AG04450 (cell line): ENCODE measurements around the gene KIAA0825. TPM values are rescaled to one million over a fixed set of nuclear protein-coding genes. Genes with fewer than 3 reads are reported as not detected.

ENCODE experiments used
- CTCF ChIA-PET: fragments of 300-600, 350-600 bp; formaldehyde crosslinking; extraction: SDS; loops from one replicate; lab custom pipeline; 2022; ENCODE audit warnings: antibody characterized with exemption, inconsistent platforms; lab: Charles Lee
- POLR2A ChIA-PET: fragments of 350-600 bp; formaldehyde crosslinking; extraction: SDS; loops from one replicate; lab custom pipeline; 2021; ENCODE audit warnings: antibody characterized with exemption, inconsistent platforms; lab: Yijun Ruan, JAX
- DNase-seq: peaks from one replicate; pipeline ENCODE4 v3.0.0-alpha.2; 2011; ENCODE audit warnings: low read depth, low spot score
- H3K27ac ChIP-seq: one replicate; pipeline ENCODE4 v1.5.1; 2012; ENCODE audit warnings: low read depth, low read length, control low read depth
- H3K27me3 ChIP-seq: one replicate; pipeline ENCODE4 v1.6.0; 2012; ENCODE audit warnings: low read length; ENCODE audit not compliant: control insufficient read depth, insufficient read depth
- H3K4me3 ChIP-seq: 2 replicates; pipeline ENCODE4 v1.5.1; 2011; ENCODE audit warnings: mild to moderate bottlenecking, low read depth, low read length, control low read depth
- H3K9me3 ChIP-seq: 2 replicates; pipeline ENCODE4 v1.5.1; 2012; ENCODE audit warnings: low read length; ENCODE audit not compliant: control insufficient read depth, insufficient read depth
- CTCF ChIP-seq: IDR thresholded peaks from 2 replicates; pipeline ENCODE4 v1.5.1; 2011; ENCODE audit warnings: low read depth, low read length, control low read depth, inconsistent platforms
- polyA minus RNA-seq: library from RNA; depleted of rRNA, polyadenylated mRNA; stranded (reverse); fragments of >200 nt; gene quantifications from 2 replicates; pipeline ENCODE4 v1.2.3, GENCODE V29; 2011; rRNA and poly(A)+ RNA removed
- polyA plus RNA-seq: library from polyadenylated mRNA; depleted of rRNA; stranded (reverse); fragments of >200 nt; gene quantifications from 2 replicates; pipeline ENCODE4 v1.2.3, GENCODE V29; 2011; rRNA removed

Gene KIAA0825
- polyA plus RNA-seq (1.4 and 2.1 TPM in 2 replicates), polyA minus RNA-seq (2.0 and 4.1 TPM in 2 replicates)

GRCh38 chr5:94618493-94619328, at the start of gene KIAA0825, which contains the start of gene SLF1:
Gene KIAA0825, minus strand, starts transcription at chr5:94618604. Its CDS starts 81,478 bp downstream, at chr5:94537126.
Gene SLF1, plus strand, starts transcription at chr5:94618669. Its CDS starts 10,142 bp downstream, at chr5:94628811.
- CTCF ChIA-PET = interaction anchor here (0.5 kb wide), 1 partner anchor 22 kb away, joined by 3 read pairs; no protein-coding TSS in a partner anchor

GRCh38 chr5:94667937-94668336, 49.5 kb upstream of the KIAA0825 start:
- Histone ChIP-seq H3K27me3 (no peaks in the 10 kb centered on the region), H3K27ac (no peak overlapping the region), H3K4me3 (no peak overlapping the region), H3K9me3 (no peaks in the 10 kb centered on the region)
- DNase-seq = no peak
- ChIA-PET CTCF (no interaction called here), POLR2A (no interaction called here)
- no peak for TF ChIP-seq CTCF

More at GRCh38 chr5:94618493-94619328, at the start of gene KIAA0825, which contains the start of gene SLF1:
- Histone ChIP-seq H3K27ac (peak within 1 kb of the TSS; percentile 53), H3K27me3 (no peaks in the 10 kb centered on the region), H3K9me3 (no peaks in the 10 kb centered on the region; the same call in 1 of the 2 replicates), H3K4me3 (peak within 1 kb of the TSS; percentile 88)
- TF ChIP-seq CTCF = no peak
- POLR2A ChIA-PET = no interaction called here
- peak; percentile 61 for DNase-seq

GRCh38 chr5:94661086-94661485, 42.7 kb upstream of the KIAA0825 start:
- no peaks in the 10 kb centered on the region for H3K9me3 ChIP-seq
- no peak for TF ChIP-seq CTCF
- no peaks in the 10 kb centered on the region for H3K27me3 ChIP-seq
- no peak overlapping the region for H3K4me3 ChIP-seq
- no peak for DNase-seq
- H3K27ac ChIP-seq = no peak overlapping the region
- CTCF ChIA-PET = no interaction called here
- POLR2A ChIA-PET = no interaction called here

GRCh38 chr5:94660506-94660905, 42.1 kb upstream of the KIAA0825 start:
- no peaks in the 10 kb centered on the region for H3K27me3 ChIP-seq
- ChIA-PET POLR2A (no interaction called here), CTCF (no interaction called here)
- no peak for DNase-seq
- no peak for TF ChIP-seq CTCF
- no peak overlapping the region for H3K27ac ChIP-seq
- H3K9me3 ChIP-seq = no peaks in the 10 kb centered on the region
- H3K4me3 ChIP-seq = no peak overlapping the region

- POLR2A ChIA-PET = no interaction called here
- TF ChIP-seq CTCF = no peak
Measured at GRCh38 chr5:94658272-94658671, 39.9 kb upstream of the KIAA0825 start.

More at GRCh38 chr5:94658272-94658671, 39.9 kb upstream of the KIAA0825 start:
- Histone ChIP-seq H3K9me3 (no peaks in the 10 kb centered on the region), H3K27ac (no peak overlapping the region), H3K27me3 (no peaks in the 10 kb centered on the region), H3K4me3 (no peak overlapping the region)
- DNase-seq = no peak
- CTCF ChIA-PET = no interaction called here
